ACC112 (cell line): Measurements from ENCODE around the gene EYA2.

Experiments
- H2AFZ ChIP-seq: fragments of 200-600 bp; sonication (generic); one replicate; pipeline ENCODE4 v1.6.0; 2017; ENCODE audit warnings: antibody characterized with exemption, low read length; ENCODE audit not compliant: unreplicated experiment
- H3K27ac ChIP-seq: fragments of 200-600 bp; sonication (generic); 2 replicates; pipeline ENCODE4 v1.5.1; 2014; ENCODE audit warnings: low read depth, mild to moderate bottlenecking, antibody characterized with exemption, low read length, moderate library complexity
- H3K27me3 ChIP-seq: fragments of 200-600 bp; sonication (generic); 2 replicates; pipeline ENCODE4 v1.6.1; 2014; ENCODE audit warnings: mild to moderate bottlenecking, antibody characterized with exemption, low read length, moderate library complexity, mixed read lengths; ENCODE audit not compliant: insufficient read depth
- H3K36me3 ChIP-seq: fragments of 200-600 bp; sonication (generic); 2 replicates; pipeline ENCODE4 v1.6.1; 2016; ENCODE audit warnings: mild to moderate bottlenecking, antibody characterized with exemption, low read length, moderate library complexity, mixed read lengths; ENCODE audit not compliant: insufficient read depth
- H3K4me1 ChIP-seq: fragments of 200-600 bp; sonication (generic); one replicate; pipeline ENCODE4 v1.6.1; 2016; ENCODE audit warnings: low read length, mixed read lengths; ENCODE audit not compliant: insufficient read depth, unreplicated experiment, control insufficient read depth
- H3K4me3 ChIP-seq: fragments of 200-600 bp; sonication (generic); 2 replicates; pipeline ENCODE4 v1.5.1; 2014; ENCODE audit warnings: mild to moderate bottlenecking, low read depth, low read length
- H3K79me2 ChIP-seq: fragments of 200-600 bp; sonication (generic); one replicate; pipeline ENCODE4 v1.6.0; 2016; ENCODE audit warnings: low read length; ENCODE audit not compliant: control insufficient read depth, unreplicated experiment, insufficient read depth

The EYA2 gene

DNA sequence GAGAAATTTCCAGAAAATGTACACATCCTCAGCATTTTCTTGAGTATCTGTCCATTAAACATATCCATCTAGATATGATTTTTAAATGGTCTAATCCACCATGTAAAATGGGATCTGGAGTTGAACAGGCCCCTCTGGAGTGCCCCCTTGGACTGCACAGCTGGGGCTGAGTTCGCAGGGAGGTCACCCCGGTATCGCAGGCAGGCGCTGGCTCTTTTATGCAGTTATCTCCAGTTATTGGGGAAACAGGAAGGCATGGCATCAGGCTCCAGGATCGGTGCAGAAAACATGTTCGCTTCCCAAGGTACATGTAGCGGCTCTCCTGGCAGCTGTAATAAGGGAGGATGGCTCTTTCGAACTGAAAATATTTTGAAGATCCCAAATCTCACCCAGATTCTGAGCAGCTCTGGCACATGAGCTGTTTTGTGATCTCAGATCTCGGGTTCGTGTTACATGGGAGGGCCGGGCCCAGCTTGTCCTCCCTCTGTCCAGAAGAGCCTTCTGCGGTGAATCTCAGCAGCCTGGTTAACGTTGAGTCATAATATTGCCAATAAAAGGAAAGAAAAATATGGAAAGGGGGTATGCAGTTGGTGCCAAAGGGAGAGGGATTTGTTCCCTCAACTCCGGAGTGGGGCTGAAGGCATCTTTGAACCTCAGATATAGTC lies 167.7 kb downstream of the EYA2 start:
- no peak overlapping the region for H2AFZ ChIP-seq
- H3K79me2 ChIP-seq: no peaks in the 10 kb centered on the region
- H3K36me3 ChIP-seq: no peaks in the 10 kb centered on the region
- no peak overlapping the region for H3K27ac ChIP-seq
- no peak overlapping the region for H3K4me3 ChIP-seq
- no peaks in the 10 kb centered on the region for H3K27me3 ChIP-seq
- H3K4me1 ChIP-seq: peaks cover 4% of the 10 kb centered on the region

DNA sequence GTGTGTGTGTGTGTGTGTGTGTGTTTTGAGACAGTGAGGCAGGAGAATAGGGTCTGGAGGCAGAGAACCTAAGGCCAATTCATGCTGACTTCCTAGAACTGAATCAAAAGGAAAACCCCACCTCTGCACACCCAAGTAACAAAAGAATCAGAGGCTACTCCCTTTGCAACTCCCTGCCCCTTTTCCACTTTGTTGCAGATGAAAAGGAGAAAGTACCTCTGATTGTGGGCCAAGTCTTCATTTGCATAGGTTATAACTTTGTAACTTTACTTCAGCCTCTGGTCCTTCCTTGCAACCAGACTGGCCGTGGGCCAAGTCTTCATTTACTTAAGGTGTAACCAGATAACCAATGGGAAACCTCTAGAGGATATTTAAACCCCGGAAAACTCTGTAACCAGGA lies 168.8 kb downstream of the EYA2 start:
- Histone ChIP-seq H3K4me3 (no peak overlapping the region), H3K27ac (no peak overlapping the region), H3K79me2 (no peaks in the 10 kb centered on the region), H3K4me1 (peaks cover 4% of the 10 kb centered on the region), H3K36me3 (no peaks in the 10 kb centered on the region), H3K27me3 (no peaks in the 10 kb centered on the region), H2AFZ (no peak overlapping the region)

DNA sequence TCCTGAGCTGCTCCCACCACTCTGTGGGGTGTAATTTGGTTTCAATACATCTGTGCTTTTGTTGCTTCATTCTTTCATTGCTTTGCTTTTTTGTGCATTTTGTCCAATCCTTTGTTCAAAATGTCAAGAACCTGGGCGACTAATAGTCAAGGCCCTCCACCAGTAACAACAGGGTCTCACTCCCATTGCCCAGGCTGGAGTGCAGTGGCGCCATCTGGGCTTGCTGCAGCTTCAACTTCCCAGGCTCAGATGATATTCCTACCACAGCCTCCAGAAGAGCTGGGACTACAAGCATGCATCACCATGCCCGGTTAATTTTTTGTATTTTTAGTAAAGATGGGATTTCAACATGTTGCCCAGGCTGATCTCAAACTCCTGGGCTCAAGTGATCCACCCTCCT lies 169.2 kb downstream of the EYA2 start:
- H3K27ac ChIP-seq: no peak overlapping the region
- peaks cover 4% of the 10 kb centered on the region for H3K4me1 ChIP-seq
- no peaks in the 10 kb centered on the region for H3K27me3 ChIP-seq
- no peak overlapping the region for H3K4me3 ChIP-seq
- H3K36me3 ChIP-seq: no peaks in the 10 kb centered on the region
- no peak overlapping the region for H2AFZ ChIP-seq
- H3K79me2 ChIP-seq: no peaks in the 10 kb centered on the region

DNA sequence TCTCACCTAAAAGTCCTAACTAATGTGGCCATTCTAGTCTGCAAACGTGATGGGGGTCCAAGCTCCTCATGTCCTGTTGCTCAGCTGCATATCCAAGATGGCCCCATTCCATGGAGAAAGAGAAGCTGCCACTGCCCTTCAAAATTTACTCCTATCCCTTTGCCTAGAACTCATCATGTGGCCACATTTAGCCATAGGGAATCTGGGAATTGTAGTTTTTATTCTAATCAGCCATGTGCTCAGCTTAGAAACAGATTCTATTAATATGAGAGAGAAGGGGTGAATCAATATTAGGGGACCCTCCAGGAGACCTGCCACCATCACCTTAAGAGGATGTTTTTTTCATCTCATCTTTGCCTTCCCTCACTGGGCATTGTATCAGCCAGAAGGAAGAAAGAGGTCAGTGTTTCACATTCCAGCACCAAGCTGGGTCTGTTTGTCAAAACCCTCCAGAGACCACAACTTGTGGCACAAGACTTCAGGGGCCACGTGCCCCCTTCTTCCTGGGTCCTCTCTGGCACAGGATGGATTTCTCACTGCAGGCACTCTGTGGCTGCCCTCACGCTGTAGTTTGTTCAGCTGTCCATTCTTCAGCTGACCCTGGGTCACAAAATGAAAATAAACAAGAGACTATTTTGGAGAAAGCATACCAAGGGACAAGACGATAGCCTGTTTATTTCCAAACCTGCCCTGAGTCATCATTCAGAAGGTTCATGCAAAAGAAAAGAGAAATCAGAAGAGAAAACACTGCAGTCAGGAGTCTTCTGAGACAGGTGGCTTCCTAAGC lies 172.0 kb downstream of the EYA2 start:
- Histone ChIP-seq H3K36me3 (no peaks in the 10 kb centered on the region), H3K27ac (peak overlapping the region; percentile 28; the same call in 1 of the 2 replicates), H2AFZ (no peak overlapping the region), H3K4me3 (no peak overlapping the region), H3K79me2 (no peaks in the 10 kb centered on the region), H3K4me1 (peaks cover 4% of the 10 kb centered on the region), H3K27me3 (no peaks in the 10 kb centered on the region)

DNA sequence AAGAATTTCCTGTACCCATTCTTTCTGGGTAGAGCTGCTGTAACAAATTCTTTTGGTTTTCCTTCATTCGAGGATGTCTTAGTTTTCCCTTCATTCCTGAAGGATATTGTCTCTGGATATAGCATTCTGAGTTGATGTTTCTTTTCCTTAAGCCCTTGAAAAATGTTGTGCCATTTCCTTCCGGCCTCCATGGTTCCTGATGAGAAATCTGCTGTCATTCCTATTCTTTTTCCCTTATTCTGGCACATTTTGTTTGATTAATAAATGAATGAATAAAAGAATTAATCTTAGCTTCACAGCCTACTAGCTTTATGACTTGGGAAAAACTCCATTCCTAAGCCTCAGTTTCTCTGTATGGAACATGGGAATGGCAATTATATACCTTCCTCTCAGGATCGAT lies 173.1 kb downstream of the EYA2 start:
- Histone ChIP-seq H3K27me3 (no peaks in the 10 kb centered on the region), H2AFZ (no peak overlapping the region), H3K4me3 (no peak overlapping the region), H3K36me3 (no peaks in the 10 kb centered on the region), H3K79me2 (no peaks in the 10 kb centered on the region), H3K4me1 (peaks cover 4% of the 10 kb centered on the region), H3K27ac (no peak overlapping the region)

DNA sequence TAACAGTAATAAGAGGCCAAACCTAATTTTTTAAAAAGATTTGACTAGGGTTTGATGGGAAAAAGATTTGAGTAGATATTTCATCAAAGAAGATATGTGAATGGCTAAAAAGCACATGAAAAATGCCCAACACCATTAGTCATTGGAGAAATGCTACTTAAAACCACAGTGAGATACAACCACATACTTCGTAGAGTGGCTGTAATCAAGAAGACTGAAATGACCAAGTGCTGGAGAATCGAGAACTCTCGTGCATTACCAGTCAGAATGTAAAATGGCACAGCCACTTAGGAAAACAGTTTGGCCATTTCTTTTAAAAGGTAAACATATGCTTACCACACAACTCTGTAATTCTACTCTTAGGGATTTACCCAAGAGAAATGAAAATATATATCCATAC lies 175.5 kb downstream of the EYA2 start:
- no peak overlapping the region for H2AFZ ChIP-seq
- no peak overlapping the region for H3K27ac ChIP-seq
- no peaks in the 10 kb centered on the region for H3K36me3 ChIP-seq
- no peaks in the 10 kb centered on the region for H3K79me2 ChIP-seq
- H3K27me3 ChIP-seq: no peaks in the 10 kb centered on the region
- H3K4me1 ChIP-seq: peaks cover 4% of the 10 kb centered on the region
- H3K4me3 ChIP-seq: no peak overlapping the region

DNA sequence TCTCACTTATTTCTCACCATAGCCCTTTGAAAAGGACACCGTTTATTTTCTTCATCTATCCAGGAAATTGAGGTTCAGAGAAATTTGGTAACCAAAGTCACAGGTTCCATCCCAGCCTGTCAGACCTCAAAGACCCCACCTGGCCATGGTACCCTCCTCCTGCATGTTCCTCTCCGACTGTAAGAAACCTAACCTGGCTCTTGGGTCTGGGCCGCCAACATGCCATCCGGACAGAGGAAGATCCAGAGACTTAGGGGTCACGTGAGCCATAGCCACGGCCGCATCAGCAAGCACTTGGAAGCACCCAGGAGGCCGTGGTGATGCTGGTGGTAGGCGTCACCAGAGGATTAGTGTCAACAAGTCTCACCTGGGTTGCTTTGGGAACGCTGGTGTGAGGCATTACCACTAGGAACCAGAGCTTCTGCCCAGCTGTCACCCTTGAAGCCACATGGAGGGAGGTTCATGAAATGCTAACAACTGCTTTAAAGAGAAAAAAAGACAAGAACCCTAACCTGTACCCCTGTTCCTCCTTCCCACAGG lies 177.1 kb downstream of the EYA2 start:
- Histone ChIP-seq H2AFZ (no peak overlapping the region), H3K4me1 (peaks cover 2% of the 10 kb centered on the region), H3K27ac (no peak overlapping the region), H3K36me3 (no peaks in the 10 kb centered on the region), H3K4me3 (no peak overlapping the region), H3K79me2 (no peaks in the 10 kb centered on the region), H3K27me3 (no peaks in the 10 kb centered on the region)

DNA sequence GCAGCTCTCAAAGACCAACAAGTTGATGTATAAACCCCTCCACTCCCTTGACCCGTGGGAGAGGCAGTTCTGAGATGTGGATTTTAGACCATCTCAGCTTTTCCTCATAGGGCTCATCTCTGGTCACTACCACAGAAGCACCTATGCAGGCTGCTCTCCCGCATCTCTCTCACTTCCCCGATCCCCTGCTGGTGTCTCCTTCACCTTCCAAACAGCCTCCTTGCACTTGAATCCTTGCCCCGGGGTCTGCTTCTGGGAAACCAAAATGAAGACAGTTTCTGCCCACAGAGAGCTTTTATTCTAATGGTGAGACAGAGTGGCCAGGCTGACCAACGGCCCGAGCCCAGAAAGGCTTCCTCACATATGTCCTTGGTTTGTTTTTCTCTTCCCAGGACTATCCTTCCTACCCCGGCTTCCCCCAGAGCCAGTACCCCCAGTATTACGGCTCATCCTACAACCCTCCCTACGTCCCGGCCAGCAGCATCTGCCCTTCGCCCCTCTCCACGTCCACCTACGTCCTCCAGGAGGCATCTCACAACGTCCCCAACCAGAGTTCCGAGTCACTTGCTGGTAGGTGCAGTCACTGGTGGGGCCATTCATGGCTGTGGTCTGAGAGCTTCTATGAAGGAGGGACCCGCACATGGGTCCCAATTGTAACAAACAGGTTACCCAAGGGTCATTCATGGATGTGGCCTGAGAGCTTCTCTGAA lies 179.3 kb downstream of the EYA2 start:
- no peak overlapping the region for H2AFZ ChIP-seq

DNA sequence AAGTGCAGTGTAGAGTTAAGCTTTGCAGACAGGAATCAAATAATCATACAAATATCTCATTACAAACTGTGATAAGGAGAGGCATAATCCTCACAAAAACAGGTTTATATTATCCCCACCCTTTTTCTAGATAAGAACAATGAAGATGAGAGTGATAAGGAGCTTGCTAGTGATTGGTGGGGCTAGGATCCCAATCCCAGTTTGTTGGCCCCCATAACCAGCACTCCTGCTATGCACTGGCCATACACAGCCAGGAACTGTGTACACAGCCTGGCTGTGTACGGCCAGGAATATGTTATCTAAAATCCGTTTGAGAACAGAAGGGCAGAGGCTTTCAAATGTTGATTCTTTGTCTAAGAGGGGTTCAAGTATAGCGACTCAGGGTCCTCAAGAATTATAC lies 180.6 kb downstream of the EYA2 start:
- no peaks in the 10 kb centered on the region for H3K4me1 ChIP-seq
- no peak overlapping the region for H3K27ac ChIP-seq
- H3K4me3 ChIP-seq: no peak overlapping the region
- H3K79me2 ChIP-seq: no peaks in the 10 kb centered on the region
- no peak overlapping the region for H2AFZ ChIP-seq
- H3K27me3 ChIP-seq: no peaks in the 10 kb centered on the region
- no peaks in the 10 kb centered on the region for H3K36me3 ChIP-seq

More for the DNA sequence above, 179.3 kb downstream of the EYA2 start:
- no peak overlapping the region for H3K4me3 ChIP-seq
- no peaks in the 10 kb centered on the region for H3K4me1 ChIP-seq
- no peaks in the 10 kb centered on the region for H3K36me3 ChIP-seq
- no peak overlapping the region for H3K27ac ChIP-seq
- no peaks in the 10 kb centered on the region for H3K79me2 ChIP-seq
- no peaks in the 10 kb centered on the region for H3K27me3 ChIP-seq

DNA sequence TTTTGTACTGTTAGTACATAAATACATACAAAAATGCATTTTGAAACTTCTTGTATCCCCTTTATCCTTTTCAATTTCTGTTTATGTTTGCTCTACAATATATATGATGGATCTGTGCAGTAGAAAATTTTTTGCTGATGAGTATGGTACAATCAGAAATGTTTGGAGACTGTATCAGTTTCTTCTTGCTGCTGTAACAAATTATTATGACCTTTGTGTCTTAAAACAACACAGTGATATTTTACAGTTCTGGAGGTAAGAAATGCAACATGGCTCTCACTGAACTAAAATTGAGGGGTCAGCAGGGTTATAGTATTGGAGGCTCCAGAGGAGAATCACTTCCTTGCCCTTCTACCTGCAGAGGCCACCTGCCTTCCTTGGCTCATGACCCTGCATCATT lies 184.4 kb downstream of the EYA2 start:
- no peaks in the 10 kb centered on the region for H3K79me2 ChIP-seq
- no peaks in the 10 kb centered on the region for H3K4me1 ChIP-seq
- no peak overlapping the region for H3K27ac ChIP-seq
- H3K27me3 ChIP-seq: no peaks in the 10 kb centered on the region
- H2AFZ ChIP-seq: no peak overlapping the region
- no peak overlapping the region for H3K4me3 ChIP-seq
- no peaks in the 10 kb centered on the region for H3K36me3 ChIP-seq
